HepG2 (cell line): ENCODE results near the gene PLPP3. TPM values are rescaled to one million over a fixed set of nuclear protein-coding genes. Genes with fewer than 3 reads are reported as not detected.

Source experiments
- BRCA1 ChIP-seq: sonication (generic); formaldehyde crosslinking; IDR thresholded peaks from 2 replicates; pipeline ENCODE4 v1.4.0; 2020; ENCODE audit warnings: missing genetic modification reagents
- IKZF1 ChIP-seq: fragments of 450-650 bp; IDR thresholded peaks from 2 replicates; pipeline ENCODE4 v1.7.1; 2016
- IRF9 ChIP-seq: sonication (generic); formaldehyde crosslinking; IDR thresholded peaks from 2 replicates; pipeline ENCODE4 v1.8.0; 2022; ENCODE audit warnings: missing genetic modification reagents, mild to moderate bottlenecking, borderline replicate concordance
- NFKB2 ChIP-seq: sonication (generic); formaldehyde crosslinking; IDR thresholded peaks from 2 replicates; pipeline ENCODE4 v1.4.0; 2020; ENCODE audit warnings: missing genetic modification reagents, borderline replicate concordance
- TBX2 ChIP-seq: sonication (generic); formaldehyde crosslinking; IDR thresholded peaks from 2 replicates; pipeline ENCODE4 v1.5.0; 2020; ENCODE audit warnings: missing genetic modification reagents, mild to moderate bottlenecking, borderline replicate concordance
- ZBTB49 ChIP-seq: sonication (generic); formaldehyde crosslinking; IDR thresholded peaks from 2 replicates; pipeline ENCODE4 v1.4.0; 2020; ENCODE audit warnings: missing genetic modification reagents, borderline replicate concordance
- ZNF251 ChIP-seq: sonication (generic); formaldehyde crosslinking; IDR thresholded peaks from 2 replicates; pipeline ENCODE4 v1.9.0; 2021; ENCODE audit warnings: mild to moderate bottlenecking, missing genetic modification reagents
- ZNF275 ChIP-seq: sonication (generic); formaldehyde crosslinking; IDR thresholded peaks from 2 replicates; pipeline ENCODE4 v1.8.0; 2022; ENCODE audit warnings: missing genetic modification reagents, mild to moderate bottlenecking, inconsistent platforms, borderline replicate concordance
- polyA plus RNA-seq, 8 experiments: library from polyadenylated mRNA; depleted of rRNA in 3 of 8; stranded (reverse) in 7 of 8; unstranded in 1 of 8; fragments of >200 nt; fragmentation: Illumina TruSeq in 4 of 8; extraction: Trizol in 4 of 8; gene quantifications; 2 replicates each; pipeline versions ENCODE4 v1.2.1 to v1.2.3, GENCODE V29; 2011 to 2016; ENCODE audit warnings: low read depth in 4 of 8, missing spikeins in 1 of 8, mixed read lengths in 1 of 8; ENCODE audit not compliant: insufficient read depth in 1 of 8
- total RNA-seq, 5 experiments: library from RNA; depleted of rRNA; stranded (reverse); fragments of >200 nt; fragmentation: Illumina TruSeq; extraction: Trizol; gene quantifications; 2 replicates each; pipeline ENCODE4 v1.2.3, GENCODE V29; 2016; ENCODE audit warnings: low read depth in 1 of 5
- TF ChIP-seq, protein P1 (sequence below): sonication (generic); formaldehyde crosslinking; IDR thresholded peaks from 2 replicates; pipeline ENCODE4 v1.4.0; 2020; ENCODE audit warnings: missing genetic modification reagents, borderline replicate concordance
- TF ChIP-seq, protein P2 (sequence below): IDR thresholded peaks from 2 replicates; pipeline ENCODE4 v1.6.1; 2016
- TF ChIP-seq, protein P3 (sequence below): sonication (generic); formaldehyde crosslinking; IDR thresholded peaks from 2 replicates; pipeline ENCODE4 v1.4.0; 2020; ENCODE audit warnings: missing genetic modification reagents, borderline replicate concordance
- TF ChIP-seq, protein P4 (sequence below): sonication (generic); formaldehyde crosslinking; IDR thresholded peaks from 2 replicates; pipeline ENCODE4 v1.4.0; 2020; ENCODE audit warnings: mild to moderate bottlenecking, low read depth, missing genetic modification reagents

PLPP3 gene
- total and polyA plus RNA-seq, 2 of the 13 experiments (the other 11 are each of a cell fraction or from before 2014, with no cell fraction given), result 49.7 to 65.8 TPM

DNA sequence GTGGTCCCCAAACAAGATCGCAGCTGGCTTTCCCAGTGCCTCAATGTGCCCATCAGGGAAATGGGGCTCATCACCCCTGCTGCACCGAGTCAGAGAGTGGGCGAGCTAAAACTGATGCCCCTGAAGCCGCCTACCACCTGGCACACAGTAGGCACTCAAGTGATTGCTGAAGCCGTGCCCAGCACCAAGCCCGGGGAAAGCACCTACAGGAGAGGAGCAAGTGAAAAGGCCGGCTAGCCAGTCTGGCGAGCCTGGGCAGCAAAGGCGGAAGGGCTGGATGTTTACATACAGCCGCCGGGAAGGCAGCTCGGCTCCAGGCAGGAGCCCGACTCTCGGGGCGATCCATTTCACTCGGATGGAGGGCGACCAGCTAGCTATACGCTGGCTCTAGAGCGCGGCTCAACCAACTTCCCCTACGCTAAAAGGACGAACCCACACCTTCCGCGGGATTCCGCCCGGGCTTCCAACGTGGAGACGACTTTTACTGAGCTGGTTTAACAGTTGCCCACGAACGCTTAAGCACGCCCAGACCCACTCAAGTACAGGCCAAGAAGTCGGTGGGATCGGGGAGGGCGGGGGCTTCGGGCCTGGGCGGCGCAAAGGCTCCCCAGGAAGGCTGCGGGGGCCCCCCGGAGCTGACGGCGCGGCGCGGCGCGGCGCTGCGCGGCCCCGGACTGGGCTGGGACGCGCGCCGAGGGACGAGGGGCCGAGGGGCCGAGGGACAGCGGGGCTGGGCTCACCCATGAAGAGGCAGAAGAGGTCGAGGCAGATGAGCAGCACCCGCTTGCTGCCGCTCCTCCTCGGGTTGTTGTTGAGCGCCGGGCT, 1.0 kb downstream of the PLPP3 start (continued):
- TF ChIP-seq ZNF275 (CRISPR knock-in tag) (0 out of 2 replicates have a peak, but pooled peaks have one; percentile 9), IRF9 (CRISPR knock-in tag) (no peak), NFKB2 (CRISPR knock-in tag) (no peak), IKZF1 (no peak), BRCA1 (CRISPR knock-in tag) (no peak), ZBTB49 (no peak), ZNF251 (CRISPR knock-in tag) (no peak), TBX2 (CRISPR knock-in tag) (0 out of 2 replicates have a peak, but pooled peaks have one; percentile 25)
- TF ChIP-seq, protein P1, sequence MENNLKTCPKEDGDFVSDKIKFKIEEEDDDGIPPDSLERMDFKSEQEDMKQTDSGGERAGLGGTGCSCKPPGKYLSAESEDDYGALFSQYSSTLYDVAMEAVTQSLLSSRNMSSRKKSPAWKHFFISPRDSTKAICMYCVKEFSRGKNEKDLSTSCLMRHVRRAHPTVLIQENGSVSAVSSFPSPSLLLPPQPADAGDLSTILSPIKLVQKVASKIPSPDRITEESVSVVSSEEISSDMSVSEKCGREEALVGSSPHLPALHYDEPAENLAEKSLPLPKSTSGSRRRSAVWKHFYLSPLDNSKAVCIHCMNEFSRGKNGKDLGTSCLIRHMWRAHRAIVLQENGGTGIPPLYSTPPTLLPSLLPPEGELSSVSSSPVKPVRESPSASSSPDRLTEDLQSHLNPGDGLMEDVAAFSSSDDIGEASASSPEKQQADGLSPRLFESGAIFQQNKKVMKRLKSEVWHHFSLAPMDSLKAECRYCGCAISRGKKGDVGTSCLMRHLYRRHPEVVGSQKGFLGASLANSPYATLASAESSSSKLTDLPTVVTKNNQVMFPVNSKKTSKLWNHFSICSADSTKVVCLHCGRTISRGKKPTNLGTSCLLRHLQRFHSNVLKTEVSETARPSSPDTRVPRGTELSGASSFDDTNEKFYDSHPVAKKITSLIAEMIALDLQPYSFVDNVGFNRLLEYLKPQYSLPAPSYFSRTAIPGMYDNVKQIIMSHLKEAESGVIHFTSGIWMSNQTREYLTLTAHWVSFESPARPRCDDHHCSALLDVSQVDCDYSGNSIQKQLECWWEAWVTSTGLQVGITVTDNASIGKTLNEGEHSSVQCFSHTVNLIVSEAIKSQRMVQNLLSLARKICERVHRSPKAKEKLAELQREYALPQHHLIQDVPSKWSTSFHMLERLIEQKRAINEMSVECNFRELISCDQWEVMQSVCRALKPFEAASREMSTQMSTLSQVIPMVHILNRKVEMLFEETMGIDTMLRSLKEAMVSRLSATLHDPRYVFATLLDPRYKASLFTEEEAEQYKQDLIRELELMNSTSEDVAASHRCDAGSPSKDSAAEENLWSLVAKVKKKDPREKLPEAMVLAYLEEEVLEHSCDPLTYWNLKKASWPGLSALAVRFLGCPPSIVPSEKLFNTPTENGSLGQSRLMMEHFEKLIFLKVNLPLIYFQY, result no peak
- TF ChIP-seq, protein P2, sequence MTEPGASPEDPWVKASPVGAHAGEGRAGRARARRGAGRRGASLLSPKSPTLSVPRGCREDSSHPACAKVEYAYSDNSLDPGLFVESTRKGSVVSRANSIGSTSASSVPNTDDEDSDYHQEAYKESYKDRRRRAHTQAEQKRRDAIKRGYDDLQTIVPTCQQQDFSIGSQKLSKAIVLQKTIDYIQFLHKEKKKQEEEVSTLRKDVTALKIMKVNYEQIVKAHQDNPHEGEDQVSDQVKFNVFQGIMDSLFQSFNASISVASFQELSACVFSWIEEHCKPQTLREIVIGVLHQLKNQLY, result no peak
- TF ChIP-seq, protein P3, sequence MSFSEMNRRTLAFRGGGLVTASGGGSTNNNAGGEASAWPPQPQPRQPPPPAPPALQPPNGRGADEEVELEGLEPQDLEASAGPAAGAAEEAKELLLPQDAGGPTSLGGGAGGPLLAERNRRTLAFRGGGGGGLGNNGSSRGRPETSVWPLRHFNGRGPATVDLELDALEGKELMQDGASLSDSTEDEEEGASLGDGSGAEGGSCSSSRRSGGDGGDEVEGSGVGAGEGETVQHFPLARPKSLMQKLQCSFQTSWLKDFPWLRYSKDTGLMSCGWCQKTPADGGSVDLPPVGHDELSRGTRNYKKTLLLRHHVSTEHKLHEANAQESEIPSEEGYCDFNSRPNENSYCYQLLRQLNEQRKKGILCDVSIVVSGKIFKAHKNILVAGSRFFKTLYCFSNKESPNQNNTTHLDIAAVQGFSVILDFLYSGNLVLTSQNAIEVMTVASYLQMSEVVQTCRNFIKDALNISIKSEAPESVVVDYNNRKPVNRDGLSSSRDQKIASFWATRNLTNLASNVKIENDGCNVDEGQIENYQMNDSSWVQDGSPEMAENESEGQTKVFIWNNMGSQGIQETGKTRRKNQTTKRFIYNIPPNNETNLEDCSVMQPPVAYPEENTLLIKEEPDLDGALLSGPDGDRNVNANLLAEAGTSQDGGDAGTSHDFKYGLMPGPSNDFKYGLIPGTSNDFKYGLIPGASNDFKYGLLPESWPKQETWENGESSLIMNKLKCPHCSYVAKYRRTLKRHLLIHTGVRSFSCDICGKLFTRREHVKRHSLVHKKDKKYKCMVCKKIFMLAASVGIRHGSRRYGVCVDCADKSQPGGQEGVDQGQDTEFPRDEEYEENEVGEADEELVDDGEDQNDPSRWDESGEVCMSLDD (CRISPR knock-in tag), result no peak
- TF ChIP-seq, protein P4, sequence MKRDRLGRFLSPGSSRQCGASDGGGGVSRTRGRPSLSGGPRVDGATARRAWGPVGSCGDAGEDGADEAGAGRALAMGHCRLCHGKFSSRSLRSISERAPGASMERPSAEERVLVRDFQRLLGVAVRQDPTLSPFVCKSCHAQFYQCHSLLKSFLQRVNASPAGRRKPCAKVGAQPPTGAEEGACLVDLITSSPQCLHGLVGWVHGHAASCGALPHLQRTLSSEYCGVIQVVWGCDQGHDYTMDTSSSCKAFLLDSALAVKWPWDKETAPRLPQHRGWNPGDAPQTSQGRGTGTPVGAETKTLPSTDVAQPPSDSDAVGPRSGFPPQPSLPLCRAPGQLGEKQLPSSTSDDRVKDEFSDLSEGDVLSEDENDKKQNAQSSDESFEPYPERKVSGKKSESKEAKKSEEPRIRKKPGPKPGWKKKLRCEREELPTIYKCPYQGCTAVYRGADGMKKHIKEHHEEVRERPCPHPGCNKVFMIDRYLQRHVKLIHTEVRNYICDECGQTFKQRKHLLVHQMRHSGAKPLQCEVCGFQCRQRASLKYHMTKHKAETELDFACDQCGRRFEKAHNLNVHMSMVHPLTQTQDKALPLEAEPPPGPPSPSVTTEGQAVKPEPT, result peak; percentile 33; the same call in 1 of the 2 replicates
